GM21515 (cell line): ENCODE measurements around the gene SETBP1.

Experiments used
- ATAC-seq: cut with Tn5 transposase; IDR thresholded peaks from one replicate; pipeline ENCODE4 v1.9.1; 2021; ENCODE audit not compliant: unreplicated experiment

The SETBP1 gene

GRCh38 chr18:45056926-45057325, 376.2 kb downstream of the SETBP1 start:
- ATAC-seq: no peak

- no peak for ATAC-seq
Measured at GRCh38 chr18:45057955-45058600, 377.4 kb downstream of the SETBP1 start.

GRCh38 chr18:45059695-45060094, 379.0 kb downstream of the SETBP1 start:
- ATAC-seq: no peak

- no peak for ATAC-seq
Measured at GRCh38 chr18:45060102-45060501, 379.4 kb downstream of the SETBP1 start.

- no peak for ATAC-seq
Measured at GRCh38 chr18:45061359-45061758, 380.7 kb downstream of the SETBP1 start.

GRCh38 chr18:45063246-45064038, 382.8 kb downstream of the SETBP1 start:
- no peak for ATAC-seq

- no peak for ATAC-seq
Measured at GRCh38 chr18:45066210-45066609, 385.5 kb downstream of the SETBP1 start.

GRCh38 chr18:45066886-45067285, 386.2 kb downstream of the SETBP1 start:
- ATAC-seq: no peak

- ATAC-seq: no peak
Measured at GRCh38 chr18:45068400-45069094, 387.9 kb downstream of the SETBP1 start.

GRCh38 chr18:45069546-45069945, 388.9 kb downstream of the SETBP1 start:
- no peak for ATAC-seq

- no peak for ATAC-seq
Measured at GRCh38 chr18:45071956-45072355, 391.3 kb downstream of the SETBP1 start.

GRCh38 chr18:45073556-45073955, 392.9 kb downstream of the SETBP1 start:
- no peak for ATAC-seq

- no peak for ATAC-seq
Measured at GRCh38 chr18:45081566-45082181, 401.0 kb downstream of the SETBP1 start.

GRCh38 chr18:45083226-45083855, 402.7 kb downstream of the SETBP1 start:
- no peak for ATAC-seq

GRCh38 chr18:45084206-45084605, 403.5 kb downstream of the SETBP1 start:
- no peak for ATAC-seq

- ATAC-seq: no peak
Measured at GRCh38 chr18:45085916-45086624, 405.4 kb downstream of the SETBP1 start.

- ATAC-seq: no peak
Measured at GRCh38 chr18:45086777-45087176, 406.1 kb downstream of the SETBP1 start.

- ATAC-seq: no peak
Measured at GRCh38 chr18:45090526-45091140, 409.9 kb downstream of the SETBP1 start.

- no peak for ATAC-seq
Measured at GRCh38 chr18:45100321-45101105, 419.8 kb downstream of the SETBP1 start.
